ENCODE results near the gene CA9. TPM values are rescaled to one million over a fixed set of nuclear protein-coding genes. Genes with fewer than 3 reads are reported as not detected.

The CA9 gene
- polyA plus RNA-seq, 4 donors = 0.09 to 172 (median 4.4) TPM

- DNase-seq (peak; percentile 42 to 81), FAIRE-seq (no peak)
- no peaks in the 10 kb centered on the region for H3K9me3 ChIP-seq (ENCODE audit: control insufficient read depth in 2 of 2, insufficient read depth in 1 of 2, low read depth in 1 of 2, low read length in 1 of 2)
- peak overlapping the region in 2 of 3 donors; percentile 33 to 54 for H3K4me3 ChIP-seq (ENCODE audit: low read depth in 1 of 3, low read length in 3 of 3)
- WGBS, 3 donors = 21 to 28% (median 28%) methylated on average over 25 of the region's 25 CpGs
- peaks cover 0 to 18% (median 0%) of the 10 kb centered on the region in 3 donors for H3K36me3 ChIP-seq (ENCODE audit: control insufficient read depth in 3 of 3, insufficient read depth in 2 of 3, low read depth in 1 of 3, low read length in 3 of 3)
- peaks cover 0 to 32% (median 4%) of the 10 kb centered on the region in 3 donors for H3K4me1 ChIP-seq (ENCODE audit: control insufficient read depth in 3 of 3, insufficient read depth in 2 of 3, low read depth in 1 of 3, low read length in 2 of 3)
- no peaks in the 10 kb centered on the region for H3K27me3 ChIP-seq (ENCODE audit: control insufficient read depth in 3 of 3, insufficient read depth in 3 of 3, low read length in 3 of 3)
- peak overlapping the region; percentile 90 to 98 (median 90) for H3K27ac ChIP-seq (ENCODE audit: low read depth in 1 of 3, low read length in 2 of 3)
These were observed 16.7 kb upstream of the CA9 start for GRCh38 chr9:35656831-35657545.

DNA sequence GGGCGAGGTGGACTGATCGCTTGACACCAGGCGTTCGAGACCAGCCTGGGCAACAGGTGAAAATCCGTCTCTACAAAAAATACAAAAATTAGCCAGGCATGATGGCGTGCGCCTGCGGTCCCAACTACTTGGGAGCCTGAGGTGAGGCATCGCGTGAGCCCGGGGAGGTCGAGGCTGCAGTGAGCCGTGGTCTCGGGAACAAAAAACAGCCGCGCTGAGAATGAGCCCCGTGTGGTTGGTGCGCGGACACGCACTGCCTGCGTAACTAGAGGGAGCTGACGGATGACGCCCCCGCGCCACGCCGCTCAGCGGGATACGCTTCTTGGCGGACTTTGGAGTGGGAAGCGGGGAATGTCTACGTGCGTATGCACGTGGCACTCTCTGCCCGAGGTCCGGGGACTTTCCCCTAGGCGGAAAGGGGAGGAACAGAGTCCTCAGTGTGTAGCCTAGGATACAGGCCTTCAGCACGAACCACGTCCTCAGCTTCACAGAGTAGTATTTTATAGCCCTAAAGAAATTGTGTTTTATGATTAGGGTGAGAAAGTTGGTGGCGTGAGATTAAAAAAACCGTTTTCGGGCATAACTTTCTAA is 16.1 kb upstream of the CA9 start, which contains the start of gene RMRP:
Gene RMRP, minus strand, starts transcription at position 474 of the 591 bp plus-strand sequence.
- FAIRE-seq = no peak
- Histone ChIP-seq H3K9me3 (ENCODE audit: control insufficient read depth in 2 of 2, insufficient read depth in 1 of 2, low read depth in 1 of 2, low read length in 1 of 2) (no peaks in the 10 kb centered on the region), H3K4me3 (ENCODE audit: low read depth in 1 of 3, low read length in 3 of 3) (peak within 1 kb of the TSS; percentile 66 to 89 (median 88)), H3K27me3 (ENCODE audit: control insufficient read depth in 3 of 3, insufficient read depth in 3 of 3, low read length in 3 of 3) (no peaks in the 10 kb centered on the region), H3K4me1 (ENCODE audit: control insufficient read depth in 3 of 3, insufficient read depth in 2 of 3, low read depth in 1 of 3, low read length in 2 of 3) (peaks cover 0 to 29% (median 4%) of the 10 kb centered on the region in 3 donors), H3K27ac (ENCODE audit: low read depth in 1 of 3, low read length in 2 of 3) (peak within 1 kb of the TSS; percentile 90 to 98 (median 90)), H3K36me3 (ENCODE audit: control insufficient read depth in 3 of 3, insufficient read depth in 2 of 3, low read depth in 1 of 3, low read length in 3 of 3) (peaks cover 0 to 23% (median 0%) of the 10 kb centered on the region in 3 donors)
- peak; percentile 99 for DNase-seq
- WGBS, 3 donors = 0 to 1% (median 0%) methylated on average over 42 of the region's 42 CpGs

DNA sequence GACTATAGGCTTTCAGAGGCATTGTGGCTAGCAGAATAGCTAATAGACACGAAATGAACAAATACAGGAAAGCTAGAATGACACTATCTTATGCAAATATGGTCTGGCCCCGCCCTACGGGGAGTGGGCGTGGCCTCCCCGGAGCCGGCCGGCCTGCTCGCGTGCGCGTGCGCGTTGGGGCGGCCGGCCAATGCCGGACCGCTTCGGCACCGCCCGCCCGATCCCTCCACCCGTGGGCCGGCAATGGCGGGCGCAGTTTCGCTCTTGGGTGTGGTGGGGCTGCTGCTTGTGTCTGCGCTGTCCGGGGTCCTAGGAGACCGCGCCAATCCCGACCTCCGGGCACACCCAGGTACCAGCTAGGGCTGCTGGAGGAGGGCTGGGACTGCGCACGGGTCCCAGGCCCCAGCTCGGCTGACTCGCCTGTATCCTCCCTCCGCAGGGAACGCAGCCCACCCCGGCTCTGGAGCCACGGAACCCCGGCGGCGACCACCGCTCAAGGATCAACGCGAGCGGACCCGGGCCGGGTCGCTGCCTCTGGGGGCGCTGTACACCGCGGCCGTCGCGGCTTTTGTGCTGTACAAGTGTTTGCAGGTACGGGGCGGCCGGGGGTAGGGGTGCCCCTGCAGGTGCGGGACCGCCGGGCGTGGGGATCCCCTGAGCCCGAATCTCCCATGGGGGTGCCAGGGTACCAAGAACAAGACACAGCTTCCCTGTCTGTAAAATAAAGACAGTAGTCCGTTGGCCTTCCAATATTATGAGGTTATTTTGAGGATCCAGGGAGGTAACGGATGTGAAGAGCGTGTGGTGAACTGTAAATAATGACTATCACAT is 15.4 kb upstream of the CA9 start, which contains the start of gene CCDC107:
Gene CCDC107, plus strand, starts transcription at position 156 of the 831 bp plus-strand sequence. Its CDS starts 88 bp downstream, at position 244.
- Histone ChIP-seq H3K4me1 (ENCODE audit: control insufficient read depth in 3 of 3, insufficient read depth in 2 of 3, low read depth in 1 of 3, low read length in 2 of 3) (peaks cover 0 to 29% (median 4%) of the 10 kb centered on the region in 3 donors), H3K27me3 (ENCODE audit: control insufficient read depth in 3 of 3, insufficient read depth in 3 of 3, low read length in 3 of 3) (no peaks in the 10 kb centered on the region), H3K36me3 (ENCODE audit: control insufficient read depth in 3 of 3, insufficient read depth in 2 of 3, low read depth in 1 of 3, low read length in 3 of 3) (peaks cover 0 to 23% (median 0%) of the 10 kb centered on the region in 3 donors), H3K27ac (ENCODE audit: low read depth in 1 of 3, low read length in 2 of 3) (peak within 1 kb of the TSS; percentile 90 to 98 (median 90)), H3K4me3 (ENCODE audit: low read depth in 1 of 3, low read length in 3 of 3) (peak within 1 kb of the TSS; percentile 66 to 89 (median 88)), H3K9me3 (ENCODE audit: control insufficient read depth in 2 of 2, insufficient read depth in 1 of 2, low read depth in 1 of 2, low read length in 1 of 2) (no peaks in the 10 kb centered on the region)
- DNase-seq (peak; percentile 83 to 92), FAIRE-seq (no peak)
- WGBS, 3 donors = 0% methylated on average over 67 of the region's 67 CpGs

- FAIRE-seq (no peak), DNase-seq (no peak)
- Histone ChIP-seq H3K27ac (ENCODE audit: low read depth in 1 of 3, low read length in 2 of 3) (peak overlapping the region; percentile 90 to 98 (median 90)), H3K4me3 (ENCODE audit: low read depth in 1 of 3, low read length in 3 of 3) (peak overlapping the region; percentile 66 to 89 (median 88)), H3K36me3 (ENCODE audit: control insufficient read depth in 3 of 3, insufficient read depth in 2 of 3, low read depth in 1 of 3, low read length in 3 of 3) (peaks cover 0 to 23% (median 0%) of the 10 kb centered on the region in 3 donors), H3K4me1 (ENCODE audit: control insufficient read depth in 3 of 3, insufficient read depth in 2 of 3, low read depth in 1 of 3, low read length in 2 of 3) (peaks cover 0 to 29% (median 4%) of the 10 kb centered on the region in 3 donors), H3K27me3 (ENCODE audit: control insufficient read depth in 3 of 3, insufficient read depth in 3 of 3, low read length in 3 of 3) (no peaks in the 10 kb centered on the region), H3K9me3 (ENCODE audit: control insufficient read depth in 2 of 2, insufficient read depth in 1 of 2, low read depth in 1 of 2, low read length in 1 of 2) (no peaks in the 10 kb centered on the region)
- WGBS, 3 donors = 0 to 5% (median 1%) methylated on average over 2 of the region's 2 CpGs
These were observed 14.8 kb upstream of the CA9 start for GRCh38 chr9:35658968-35659220.

DNA sequence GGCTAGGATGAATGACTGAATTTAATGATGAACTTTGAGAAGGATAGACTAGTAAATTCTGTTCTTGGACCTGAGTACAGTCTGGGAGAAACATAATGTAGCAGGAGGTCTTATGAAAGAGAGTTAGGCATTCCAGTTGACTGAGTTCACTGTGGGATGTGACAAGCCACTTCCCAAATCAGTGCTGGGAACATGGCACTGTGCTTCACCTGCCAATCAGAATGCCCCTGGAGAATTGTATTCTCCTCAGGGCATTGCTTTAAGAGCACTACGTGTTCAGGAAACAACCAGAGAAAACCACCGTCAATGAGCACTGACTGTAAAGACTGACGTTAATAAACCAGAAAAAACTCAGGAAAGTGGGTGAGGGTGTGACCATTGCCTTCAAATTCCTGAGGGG is 14.4 kb upstream of the CA9 start:
- peaks cover 0 to 23% (median 0%) of the 10 kb centered on the region in 3 donors for H3K36me3 ChIP-seq (ENCODE audit: control insufficient read depth in 3 of 3, insufficient read depth in 2 of 3, low read depth in 1 of 3, low read length in 3 of 3)
- peaks cover 0 to 33% (median 4%) of the 10 kb centered on the region in 3 donors for H3K4me1 ChIP-seq (ENCODE audit: control insufficient read depth in 3 of 3, insufficient read depth in 2 of 3, low read depth in 1 of 3, low read length in 2 of 3)
- H3K27me3 ChIP-seq (ENCODE audit: control insufficient read depth in 3 of 3, insufficient read depth in 3 of 3, low read length in 3 of 3) = no peaks in the 10 kb centered on the region
- peak overlapping the region in 2 of 3 donors; percentile 88 to 89 for H3K4me3 ChIP-seq (ENCODE audit: low read depth in 1 of 3, low read length in 3 of 3)
- DNase-seq (no peak), FAIRE-seq (no peak)
- WGBS, 3 donors = 42 to 58% (median 47%) methylated on average over 3 of the region's 3 CpGs
- no peaks in the 10 kb centered on the region for H3K9me3 ChIP-seq (ENCODE audit: control insufficient read depth in 2 of 2, insufficient read depth in 1 of 2, low read depth in 1 of 2, low read length in 1 of 2)
- H3K27ac ChIP-seq (ENCODE audit: low read depth in 1 of 3, low read length in 2 of 3) = peak overlapping the region in 2 of 3 donors; percentile 65 to 90

- WGBS, 3 donors = 19 to 34% (median 26%) methylated on average over 9 of the region's 9 CpGs
- FAIRE-seq (no peak), DNase-seq (peak; percentile 58 to 77)
- Histone ChIP-seq H3K27ac (ENCODE audit: low read depth in 1 of 3, low read length in 2 of 3) (peak overlapping the region; percentile 45 to 62 (median 57)), H3K36me3 (ENCODE audit: control insufficient read depth in 3 of 3, insufficient read depth in 2 of 3, low read depth in 1 of 3, low read length in 3 of 3) (peaks cover 0 to 23% (median 0%) of the 10 kb centered on the region in 3 donors), H3K27me3 (ENCODE audit: control insufficient read depth in 3 of 3, insufficient read depth in 3 of 3, low read length in 3 of 3) (no peaks in the 10 kb centered on the region), H3K4me1 (ENCODE audit: control insufficient read depth in 3 of 3, insufficient read depth in 2 of 3, low read depth in 1 of 3, low read length in 2 of 3) (peaks cover 0 to 39% (median 4%) of the 10 kb centered on the region in 3 donors), H3K4me3 (ENCODE audit: low read depth in 1 of 3, low read length in 3 of 3) (no peak overlapping the region), H3K9me3 (ENCODE audit: control insufficient read depth in 2 of 2, insufficient read depth in 1 of 2, low read depth in 1 of 2, low read length in 1 of 2) (no peaks in the 10 kb centered on the region)
These were observed 12.7 kb upstream of the CA9 start for GRCh38 chr9:35660966-35661415.

DNA sequence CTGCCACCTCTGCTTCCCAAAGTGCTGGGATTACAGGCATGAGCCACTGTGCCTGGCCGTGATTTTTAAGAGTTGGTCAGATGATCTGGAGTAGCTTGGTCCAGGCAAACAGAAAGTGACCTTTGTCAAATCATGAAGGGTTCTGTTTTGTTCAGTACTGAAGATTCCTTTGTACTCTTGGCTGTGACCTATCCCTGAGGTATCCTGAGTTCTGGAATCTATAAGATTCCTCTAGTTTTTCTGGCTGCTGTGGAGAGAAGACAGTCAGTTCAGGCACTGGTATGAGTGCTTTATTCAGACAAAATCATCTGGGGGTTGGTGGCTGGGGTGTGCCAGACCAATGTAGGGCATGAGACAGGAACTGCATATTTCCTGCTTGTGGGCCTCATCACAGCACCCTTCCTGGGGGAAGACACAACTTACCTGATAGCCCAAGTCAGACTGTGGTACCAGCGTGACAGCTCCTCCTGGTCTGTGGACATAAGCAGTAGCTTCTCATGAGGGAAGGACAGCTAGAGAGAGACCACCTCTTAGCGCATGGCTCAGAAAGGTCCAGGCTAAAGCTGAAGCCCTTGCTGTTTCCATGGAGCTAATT is 11.9 kb upstream of the CA9 start:
- Histone ChIP-seq H3K27me3 (ENCODE audit: control insufficient read depth in 3 of 3, insufficient read depth in 3 of 3, low read length in 3 of 3) (no peaks in the 10 kb centered on the region), H3K36me3 (ENCODE audit: control insufficient read depth in 3 of 3, insufficient read depth in 2 of 3, low read depth in 1 of 3, low read length in 3 of 3) (peaks cover 0 to 23% (median 0%) of the 10 kb centered on the region in 3 donors), H3K4me3 (ENCODE audit: low read depth in 1 of 3, low read length in 3 of 3) (no peak overlapping the region), H3K4me1 (ENCODE audit: control insufficient read depth in 3 of 3, insufficient read depth in 2 of 3, low read depth in 1 of 3, low read length in 2 of 3) (peaks cover 0 to 35% (median 4%) of the 10 kb centered on the region in 3 donors), H3K9me3 (ENCODE audit: control insufficient read depth in 2 of 2, insufficient read depth in 1 of 2, low read depth in 1 of 2, low read length in 1 of 2) (no peaks in the 10 kb centered on the region), H3K27ac (ENCODE audit: low read depth in 1 of 3, low read length in 2 of 3) (peak overlapping the region in 2 of 3 donors; percentile 57 to 62)
- no peak for FAIRE-seq
- 58 to 67% (median 65%) methylated on average over 3 of the region's 3 CpGs for WGBS, 3 donors
- no peak for DNase-seq
